GM18870 (cell line): ENCODE measurements around the gene MTMR2.

Experiments
- ATAC-seq: cut with Tn5 transposase; IDR thresholded peaks from one replicate; pipeline ENCODE4 v1.9.1; 2021; ENCODE audit warnings: moderate library complexity; ENCODE audit not compliant: unreplicated experiment

Gene MTMR2

GRCh38 chr11:95918720-95919119 is 5.2 kb downstream of the MTMR2 start:
- no peak for ATAC-seq

- no peak for ATAC-seq
These were observed 5.9 kb downstream of the MTMR2 start for GRCh38 chr11:95918056-95918455.

- no peak for ATAC-seq
These were observed 6.5 kb downstream of the MTMR2 start for GRCh38 chr11:95917193-95918036.

- no peak for ATAC-seq
These were observed 7.9 kb downstream of the MTMR2 start for GRCh38 chr11:95916049-95916448.

GRCh38 chr11:95915051-95915450 is 8.9 kb downstream of the MTMR2 start:
- no peak for ATAC-seq

GRCh38 chr11:95913830-95914615 is 9.9 kb downstream of the MTMR2 start:
- no peak for ATAC-seq

GRCh38 chr11:95912902-95913560 is 10.9 kb downstream of the MTMR2 start:
- ATAC-seq: no peak

GRCh38 chr11:95911369-95911759 is 12.5 kb downstream of the MTMR2 start:
- ATAC-seq: no peak

- ATAC-seq: no peak
These were observed 13.1 kb downstream of the MTMR2 start for GRCh38 chr11:95910638-95911368.

GRCh38 chr11:95908826-95909225 is 15.1 kb downstream of the MTMR2 start:
- no peak for ATAC-seq

- no peak for ATAC-seq
These were observed 16.4 kb downstream of the MTMR2 start for GRCh38 chr11:95907476-95907875.

GRCh38 chr11:95904009-95904650 is 19.8 kb downstream of the MTMR2 start:
- ATAC-seq: no peak

- no peak for ATAC-seq
These were observed 25.1 kb downstream of the MTMR2 start for GRCh38 chr11:95898782-95899181.

- no peak for ATAC-seq
These were observed 26.2 kb downstream of the MTMR2 start for GRCh38 chr11:95897731-95898130.

GRCh38 chr11:95895815-95896214 is 28.1 kb downstream of the MTMR2 start:
- ATAC-seq: no peak

- no peak for ATAC-seq
These were observed 30.9 kb downstream of the MTMR2 start for GRCh38 chr11:95892892-95893570.

GRCh38 chr11:95892492-95892891 is 31.4 kb downstream of the MTMR2 start:
- ATAC-seq: no peak

- peak; percentile 54 for ATAC-seq
These were observed 32.3 kb downstream of the MTMR2 start for GRCh38 chr11:95891423-95892170.

- ATAC-seq: no peak
These were observed 35.1 kb downstream of the MTMR2 start for GRCh38 chr11:95888852-95889251.
